ENCODE measurements around the gene LIX1L. TPM values are rescaled to one million over a fixed set of nuclear protein-coding genes. Genes with fewer than 3 reads are reported as not detected.

LIX1L gene
- total RNA-seq, 2 donors from 2014 or later = 25.7 to 32.3 TPM

GRCh38 chr1:145987926-145988325 is 30.1 kb upstream of the LIX1L start:
- intact Hi-C loops (cut with DNase I) = no loop called here
- no peak for DNase-seq
- no peak for ATAC-seq

- intact Hi-C loops (cut with DNase I) = no loop called here
- ATAC-seq (no peak), DNase-seq (no peak)
These were observed 28.7 kb upstream of the LIX1L start for GRCh38 chr1:145986551-145986950.

DNA sequence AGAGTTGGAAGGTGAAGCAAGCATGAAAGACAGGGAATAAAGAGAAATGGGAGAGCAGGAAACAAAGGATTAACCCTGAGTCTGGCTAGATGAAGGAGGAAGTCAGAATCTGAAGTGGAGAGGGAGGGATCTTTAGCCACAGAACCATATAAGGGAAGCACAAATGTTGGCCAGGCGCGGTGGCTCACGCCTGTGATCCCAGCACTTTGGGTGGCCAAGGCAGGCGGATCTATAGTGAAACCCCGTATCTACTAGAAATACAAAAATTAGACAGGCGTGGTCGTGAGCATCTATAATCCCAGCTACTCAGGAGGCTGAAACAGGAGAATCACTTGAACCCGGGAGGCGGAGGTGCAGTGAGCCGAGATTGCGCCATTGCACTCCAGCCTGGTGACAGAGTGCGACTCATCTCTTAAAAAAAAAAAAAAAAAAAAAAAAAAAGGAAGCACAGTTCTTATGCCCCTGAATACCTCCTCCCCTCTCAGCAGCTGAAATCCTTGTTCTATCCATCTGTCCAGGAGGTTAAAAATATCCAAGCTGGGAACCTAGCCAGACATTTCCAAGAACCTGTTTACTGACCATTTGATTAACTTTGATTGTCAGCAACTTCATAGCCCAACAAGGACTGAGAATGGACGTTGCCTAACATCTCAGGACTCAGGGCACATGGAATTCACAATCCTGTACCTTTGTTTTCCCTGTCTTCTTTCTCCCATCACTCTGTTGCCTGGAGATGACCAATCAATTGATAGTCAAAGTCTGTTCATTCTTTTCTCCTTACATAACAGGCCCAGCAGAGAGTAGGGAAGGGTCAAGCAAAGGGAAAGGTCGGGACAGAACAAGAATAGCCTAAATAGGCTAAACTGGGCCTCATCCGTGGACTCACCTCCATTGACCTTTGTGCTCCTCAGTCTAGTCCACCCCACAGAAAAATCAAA is 28.0 kb upstream of the LIX1L start:
- intact Hi-C loops (cut with DNase I) = no loop called here
- peak; percentile 56 for DNase-seq
- ATAC-seq = peak; percentile 57

GRCh38 chr1:145985129-145985501 is 27.3 kb upstream of the LIX1L start:
- ATAC-seq (peak; percentile 1 to 4), DNase-seq (no peak)
- intact Hi-C loops (cut with DNase I) = no loop called here

DNA sequence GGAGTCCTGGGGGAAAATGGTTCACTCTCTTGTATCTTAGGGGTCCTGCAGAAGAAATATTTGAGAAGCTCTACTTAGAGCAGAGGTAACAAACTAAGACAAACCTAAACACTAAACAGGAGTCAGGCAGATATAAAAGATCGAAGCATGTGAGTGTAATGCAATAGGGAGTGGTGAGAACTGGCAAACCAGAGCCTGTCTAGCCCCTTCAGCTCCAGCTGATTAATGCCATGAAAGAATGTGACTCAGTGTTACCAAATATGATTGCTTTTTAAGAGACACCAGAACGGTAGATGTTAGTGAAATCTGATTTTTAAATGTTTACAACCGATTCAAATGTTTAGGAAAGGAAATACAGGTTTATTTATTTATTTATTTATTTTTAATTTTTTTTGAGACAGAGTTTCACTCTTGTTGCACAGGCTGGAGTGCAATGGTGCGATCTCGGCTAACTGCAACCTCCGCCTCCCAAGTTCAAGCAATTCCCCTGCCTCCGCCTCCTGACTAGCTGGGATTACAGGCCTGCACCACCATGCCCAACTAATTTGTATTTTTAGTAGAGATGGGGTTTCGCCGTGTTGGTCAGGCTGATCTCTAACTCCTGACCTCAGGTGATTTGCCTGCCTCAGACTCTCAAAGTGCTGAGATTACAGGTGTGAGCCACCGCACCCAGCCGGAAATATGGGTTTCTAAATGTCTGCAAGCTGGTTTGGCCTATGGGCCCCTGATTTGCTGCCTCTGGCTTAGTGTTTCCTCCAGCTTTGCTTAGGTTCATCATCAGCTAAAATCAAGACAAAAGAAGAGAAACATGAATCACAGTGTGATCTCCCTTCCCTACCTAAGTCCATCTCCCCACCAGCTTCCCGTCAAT is 26.4 kb upstream of the LIX1L start:
- no peak for ATAC-seq
- intact Hi-C loops (cut with DNase I) = no loop called here
- no peak for DNase-seq

DNA sequence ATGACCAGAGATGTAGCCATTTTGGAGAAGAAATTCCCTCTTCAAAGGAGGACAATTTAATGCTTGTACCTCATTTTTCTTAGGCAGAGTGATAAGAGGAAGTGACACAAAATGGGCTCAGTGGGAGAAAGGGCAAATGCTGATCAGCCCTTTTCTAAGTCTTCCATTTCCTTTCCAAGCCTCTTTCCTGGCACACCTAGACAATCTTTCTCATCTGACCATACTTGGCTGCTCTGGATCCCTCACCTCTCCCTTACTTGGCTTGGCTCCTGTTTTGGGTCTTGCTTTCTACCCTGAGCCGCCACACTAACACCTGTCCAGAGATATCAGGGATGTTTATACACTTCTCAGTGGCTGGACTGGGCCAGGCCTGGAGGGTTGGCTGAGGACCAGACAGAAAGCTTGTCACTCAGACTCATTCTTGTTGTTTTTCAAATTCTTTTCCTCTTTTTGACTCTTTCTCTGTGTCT is 25.4 kb upstream of the LIX1L start:
- ATAC-seq = peak in 1 of 2 donors; percentile 2
- intact Hi-C loops (cut with DNase I) = no loop called here
- peak; percentile 45 for DNase-seq

DNA sequence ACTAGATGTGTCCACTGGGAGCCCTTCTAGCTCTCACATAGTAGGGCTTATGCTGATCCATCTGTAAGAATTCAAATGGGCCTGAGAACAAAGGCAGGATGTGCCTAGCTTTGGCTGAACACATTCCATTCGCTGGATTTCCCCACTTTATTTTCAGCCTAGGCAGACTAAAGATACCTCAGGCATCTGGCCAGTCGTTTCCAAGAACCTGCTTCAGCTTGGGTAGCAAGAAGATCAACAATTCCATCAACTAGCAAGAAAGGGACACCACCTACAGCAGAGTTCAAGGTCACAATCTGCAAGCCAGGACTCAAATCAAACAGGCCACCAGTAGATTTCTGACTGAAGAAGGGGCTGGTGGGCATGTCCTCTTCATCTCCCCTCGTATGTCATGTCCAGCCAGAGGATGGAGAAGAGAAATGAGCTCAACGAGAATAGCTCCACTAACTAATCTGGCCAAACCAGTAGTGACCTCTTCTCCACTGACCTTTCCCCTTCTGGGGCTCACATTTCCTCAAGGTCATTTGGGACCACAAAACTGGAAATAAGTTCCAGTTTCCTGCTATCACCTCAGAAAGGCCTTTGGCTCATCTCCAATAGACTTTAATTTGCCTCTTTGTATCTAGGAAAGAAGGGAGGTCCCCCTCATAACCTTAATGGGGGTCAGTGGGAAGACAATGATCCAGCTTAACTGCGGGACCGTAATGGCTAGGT is 24.4 kb upstream of the LIX1L start:
- intact Hi-C loops (cut with DNase I) = no loop called here
- peak; percentile 53 for DNase-seq
- ATAC-seq = no peak

DNA sequence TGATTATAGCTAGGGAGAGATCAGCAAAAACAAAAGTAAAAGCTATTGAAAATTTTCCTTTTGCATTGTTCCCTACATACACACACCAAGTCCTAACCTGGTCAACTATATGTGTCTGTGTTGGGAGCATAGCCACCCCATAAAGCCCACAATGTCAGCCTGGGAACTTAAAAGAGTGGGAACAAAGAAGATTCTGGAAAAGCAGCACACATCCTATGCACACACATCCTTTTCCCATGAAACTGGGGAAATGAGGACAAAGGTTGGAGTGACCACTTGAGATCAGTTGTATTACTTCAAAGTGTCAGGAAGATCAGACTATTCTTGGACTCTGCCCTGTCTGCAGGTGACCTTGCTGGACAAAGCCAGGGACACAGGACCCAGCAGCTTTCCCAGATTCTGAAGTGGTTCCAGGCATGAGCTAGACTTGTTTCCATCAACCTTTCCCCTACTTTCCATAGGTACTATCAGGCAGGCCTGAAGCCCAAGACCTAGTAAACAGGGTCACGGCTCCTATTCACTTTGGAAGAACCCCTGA is 22.7 kb upstream of the LIX1L start:
- intact Hi-C loops (cut with DNase I) = no loop called here
- DNase-seq (peak; percentile 40), ATAC-seq (peak in 1 of 2 donors; percentile 7)

- intact Hi-C loops (cut with DNase I) = loop anchor here (2.0 to 5.0 kb wide), 2 partner anchors 17 to 32 kb away; partner anchors contain the start of gene TXNIP (in 1 of the 2)
- ATAC-seq = peak; percentile 3 to 8
- DNase-seq = no peak
These were observed 22.1 kb upstream of the LIX1L start for GRCh38 chr1:145979746-145980456.

DNA sequence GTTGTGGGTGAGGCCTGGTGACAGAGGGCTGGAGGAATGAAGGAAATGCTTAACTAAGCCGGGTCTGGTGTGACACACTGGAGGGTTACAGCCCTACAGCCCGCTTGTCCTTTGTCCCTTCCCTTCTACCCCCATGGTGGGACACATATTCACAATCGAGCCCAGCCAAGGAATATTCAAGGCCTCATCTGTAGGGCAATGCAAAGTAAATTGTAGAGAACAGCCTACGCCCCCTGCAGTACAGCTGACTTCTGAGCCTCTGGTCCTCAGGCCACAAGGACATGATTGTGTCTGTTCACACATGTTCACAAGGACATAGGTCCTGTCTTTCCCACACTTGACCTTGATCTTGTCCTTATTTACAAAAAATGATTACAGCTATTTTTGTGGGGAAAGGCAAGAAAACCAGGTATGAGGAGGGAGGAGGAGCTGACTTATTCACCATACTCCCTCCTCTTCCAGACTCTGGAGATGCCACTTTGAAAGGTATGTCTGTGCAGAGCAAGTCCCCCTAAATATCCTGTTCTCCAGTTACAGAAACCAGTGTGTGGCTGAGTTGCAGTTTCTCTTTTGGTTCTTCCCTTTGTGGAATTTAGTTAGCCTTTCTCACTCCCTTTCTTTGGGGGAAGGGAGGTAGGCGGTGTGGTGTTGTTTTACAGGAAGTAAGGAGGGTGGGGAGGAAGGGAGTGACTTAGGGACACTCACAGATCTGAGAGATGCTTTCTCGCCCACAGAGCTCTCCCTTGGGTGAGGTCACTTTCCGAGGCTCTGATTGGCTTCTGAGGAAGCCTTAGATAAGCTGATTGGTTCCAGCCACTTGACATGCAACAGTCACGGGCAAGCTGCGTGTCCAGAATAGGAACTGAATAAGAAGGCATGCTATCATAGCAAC is 21.3 kb upstream of the LIX1L start:
- peak; percentile 95 for ATAC-seq
- peak; percentile 94 for DNase-seq
- intact Hi-C loops (cut with DNase I) = loop anchor here (2.0 to 5.0 kb wide), 2 partner anchors 18 to 33 kb away; partner anchors contain the start of gene TXNIP (in 1 of the 2)

DNA sequence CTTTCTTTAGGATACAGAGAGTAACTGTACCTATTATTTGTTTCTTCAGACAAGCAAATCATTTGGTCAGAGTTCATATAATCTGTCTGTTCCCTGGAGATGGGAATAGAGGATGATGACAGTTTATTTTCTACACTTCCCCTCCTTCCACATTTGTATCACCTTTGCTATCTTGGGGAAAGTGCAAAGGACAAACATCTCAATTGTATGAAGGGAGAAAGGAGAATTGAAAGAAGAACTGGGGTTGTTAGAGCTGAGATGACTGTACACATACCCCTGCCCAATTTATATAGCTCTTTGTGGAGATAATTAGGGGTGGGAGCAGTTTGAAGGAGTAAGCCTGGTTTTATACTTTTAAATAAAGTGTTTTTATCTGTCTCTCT is 20.6 kb upstream of the LIX1L start:
- DNase-seq (no peak), ATAC-seq (no peak)
- intact Hi-C loops (cut with DNase I) = loop anchor here (2.0 to 5.0 kb wide), 2 partner anchors 18 to 34 kb away; partner anchors contain the start of gene TXNIP (in 1 of the 2)

DNA sequence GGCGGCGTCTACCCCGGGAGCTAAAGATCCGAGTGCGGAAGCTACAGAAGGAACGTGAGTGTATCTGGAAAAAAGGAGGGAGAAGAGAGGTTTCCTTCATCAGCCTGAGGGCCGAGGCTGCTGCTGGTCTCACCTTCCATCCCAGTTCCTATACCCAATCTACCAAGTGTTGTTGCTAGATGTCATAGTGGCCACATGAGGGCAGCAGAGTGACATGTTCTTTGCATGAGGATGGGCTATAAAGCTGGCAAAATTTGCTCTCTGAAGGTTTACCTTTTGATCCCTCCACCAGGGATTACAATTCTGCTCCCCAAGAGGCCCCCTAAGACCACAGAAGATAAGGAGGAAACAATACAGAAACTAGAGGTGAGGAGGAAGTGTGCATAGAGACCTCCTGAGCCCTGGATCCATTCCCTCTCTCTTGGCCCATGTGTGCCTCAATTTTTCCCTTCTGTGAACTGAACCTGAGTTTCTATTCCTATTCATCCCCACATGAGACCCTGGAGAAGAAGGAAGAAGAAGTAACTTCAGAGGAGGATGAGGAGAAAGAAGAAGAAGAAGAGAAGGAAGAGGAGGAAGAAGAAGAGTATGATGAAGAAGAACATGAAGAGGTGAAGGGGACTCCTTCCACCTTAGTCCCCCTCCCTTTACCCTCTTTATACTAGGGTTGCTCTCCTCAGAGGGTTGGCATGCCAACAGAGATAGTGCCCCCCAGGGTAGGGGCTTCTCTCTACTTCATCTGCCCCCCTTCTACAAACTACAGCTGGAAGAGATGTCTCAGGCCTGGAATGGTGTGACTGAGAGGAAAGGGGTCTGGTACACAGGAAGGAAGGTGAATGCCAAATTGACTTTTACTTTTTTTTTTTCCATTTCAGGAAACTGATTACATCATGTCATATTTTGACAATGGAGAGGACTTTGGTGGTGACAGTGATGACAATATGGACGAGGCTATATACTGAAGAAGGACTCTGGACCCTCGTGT is 20.0 kb upstream of the LIX1L start:
- peak; percentile 27 to 40 for ATAC-seq
- intact Hi-C loops (cut with DNase I) = loop anchor here (2.0 to 5.0 kb wide), 3 partner anchors 19 to 35 kb away; partner anchors contain the start of gene TXNIP (in 1 of the 2)
- DNase-seq = peak; percentile 87

DNA sequence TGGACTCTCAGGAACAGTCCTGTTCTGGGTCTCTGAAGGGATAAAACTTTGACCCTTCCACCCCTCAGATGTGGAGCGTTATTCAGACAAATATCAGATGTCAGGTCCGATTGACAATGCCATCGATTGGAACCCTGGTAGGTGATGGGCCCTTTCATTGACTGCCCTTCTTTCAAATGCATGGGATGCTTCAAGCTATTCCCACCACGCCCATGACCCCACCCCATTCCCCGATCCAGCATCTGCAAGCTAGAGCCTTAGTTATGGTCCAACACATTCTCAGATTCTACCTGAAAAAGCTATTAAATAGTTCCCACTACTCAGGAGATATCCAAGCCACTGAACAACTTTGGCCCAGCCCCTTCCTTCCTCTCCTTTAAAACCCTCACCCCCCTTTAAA is 19.2 kb upstream of the LIX1L start:
- no peak for DNase-seq

DNA sequence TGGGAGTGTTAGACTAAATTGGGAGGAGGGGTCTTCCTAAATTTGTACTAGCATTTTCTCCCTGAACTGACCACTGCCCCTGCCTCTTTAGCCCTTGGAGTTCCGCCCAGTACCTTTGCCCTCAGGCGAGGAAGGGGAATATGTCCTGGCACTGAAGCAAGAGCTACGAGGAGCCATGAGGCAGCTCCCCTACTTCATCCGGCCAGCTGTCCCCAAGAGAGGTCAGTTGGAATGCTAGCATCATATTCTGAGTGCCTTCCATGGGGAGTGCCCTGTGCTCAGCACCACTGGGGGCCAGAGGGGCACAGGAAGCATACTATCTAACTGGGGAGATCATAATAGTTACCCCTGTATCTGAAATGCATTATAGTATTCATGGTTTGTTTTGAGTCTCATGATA is 17.4 kb upstream of the LIX1L start:
- intact Hi-C loops (cut with DNase I) = loop anchor here in 1 of 2 donors (5.0 kb wide), 1 partner anchor 37 kb away; no protein-coding TSS in a partner anchor
- DNase-seq = no peak
- ATAC-seq = no peak

More for the DNA sequence above, 19.2 kb upstream of the LIX1L start:
- no peak for ATAC-seq
- intact Hi-C loops (cut with DNase I) = loop anchor here (2.0 to 5.0 kb wide), 2 partner anchors 30 to 35 kb away; no protein-coding TSS in a partner anchor

DNA sequence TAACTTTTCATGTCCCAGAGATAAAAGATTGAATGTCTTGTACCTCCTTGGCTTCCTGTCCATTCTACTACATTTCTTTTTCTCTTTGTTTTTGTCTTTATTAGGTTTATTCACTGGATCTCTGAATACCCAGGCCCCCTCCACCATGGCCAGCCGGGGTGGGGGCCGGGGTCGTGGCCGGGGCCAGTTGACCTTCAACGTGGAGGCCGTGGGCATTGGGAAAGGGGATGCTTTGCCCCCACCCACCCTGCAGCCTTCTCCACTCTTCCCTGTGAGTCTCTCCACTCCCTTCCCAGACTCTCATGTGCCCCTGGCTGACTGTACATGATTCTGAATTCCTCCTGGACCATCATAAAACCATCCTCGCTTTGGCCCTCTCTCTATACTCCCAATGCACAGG is 16.9 kb upstream of the LIX1L start:
- DNase-seq (no peak), ATAC-seq (no peak)
- intact Hi-C loops (cut with DNase I) = loop anchor here in 1 of 2 donors (5.0 kb wide), 1 partner anchor 38 kb away; no protein-coding TSS in a partner anchor

- no peak for DNase-seq
- peak in 1 of 2 donors; percentile 39 for ATAC-seq
- intact Hi-C loops (cut with DNase I) = no loop called here
These were observed 14.8 kb upstream of the LIX1L start for GRCh38 chr1:145972580-145972979.
